ENCODE measurements around the gene NUTM2E.
"Not testable (repeated sequence)": the region's sequence is repeated elsewhere in the genome, so short reads cannot be mapped to it uniquely, and the experiment has no call there.

NUTM2E gene, protein sequence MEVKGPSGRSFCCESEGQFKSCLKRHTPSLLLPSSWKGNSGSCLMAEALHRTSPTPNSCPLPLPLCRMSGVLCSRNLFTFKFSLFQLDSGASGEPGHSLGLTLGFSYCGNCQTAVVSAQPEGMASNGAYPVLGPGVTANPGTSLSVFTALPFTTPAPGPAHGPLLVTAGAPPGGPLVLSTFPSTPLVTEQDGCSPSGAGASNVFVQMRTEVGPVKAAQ (N-terminal part only)

GRCh38 chr10:79826496-79827215 is at the start of gene NUTM2E:
NUTM2E (plus strand) TSS chr10:79826739; CDS start chr10:79841741, 15,002 bp downstream.
- peak; percentile 63 for DNase-seq

DNA sequence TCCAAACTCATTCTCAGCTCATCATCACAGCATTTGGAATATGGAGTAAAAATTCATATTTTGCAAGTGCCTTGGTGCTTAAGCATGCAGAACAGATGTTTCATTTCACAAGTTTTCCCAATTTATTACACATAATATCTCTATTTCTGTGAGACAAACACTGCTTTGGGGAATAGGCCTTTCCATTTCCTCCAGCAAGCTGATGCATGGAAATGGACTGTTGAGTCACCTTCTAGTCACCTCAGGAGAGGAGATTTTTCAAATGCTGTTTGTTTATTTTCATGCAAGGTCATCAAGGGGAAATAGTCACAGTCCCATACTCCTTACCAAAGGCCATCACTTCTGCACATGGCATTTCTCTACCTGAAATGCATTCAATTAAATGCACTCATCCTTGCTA is 48.5 kb upstream of the NUTM2E start:
- DNase-seq, result not testable (repeated sequence)

- DNase-seq, result peak; percentile 43
Observed at GRCh38 chr10:79779310-79779938, 47.1 kb upstream of the NUTM2E start.

GRCh38 chr10:79779992-79780391 is 46.5 kb upstream of the NUTM2E start:
- not testable (repeated sequence) for DNase-seq

DNA sequence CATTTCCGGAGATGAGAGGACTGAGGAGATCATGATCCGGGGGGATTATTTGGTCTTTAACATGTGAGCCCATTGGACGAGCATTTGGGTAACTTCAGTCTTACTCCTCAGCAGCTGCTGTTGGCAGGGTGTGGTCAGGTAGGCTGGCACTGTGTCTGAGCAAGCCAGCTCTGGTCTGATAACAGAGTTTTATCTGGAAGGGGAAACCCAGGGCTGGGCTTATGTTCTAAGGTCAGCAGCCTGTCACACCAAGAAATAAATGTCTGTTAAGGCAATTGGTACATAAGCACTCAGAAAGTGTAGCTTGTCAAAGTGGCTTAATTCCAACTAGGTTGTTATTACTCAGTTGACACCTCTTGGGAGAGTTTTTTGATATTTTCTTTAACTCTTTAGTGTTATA is 45.0 kb upstream of the NUTM2E start:
- not testable (repeated sequence) for DNase-seq

DNA sequence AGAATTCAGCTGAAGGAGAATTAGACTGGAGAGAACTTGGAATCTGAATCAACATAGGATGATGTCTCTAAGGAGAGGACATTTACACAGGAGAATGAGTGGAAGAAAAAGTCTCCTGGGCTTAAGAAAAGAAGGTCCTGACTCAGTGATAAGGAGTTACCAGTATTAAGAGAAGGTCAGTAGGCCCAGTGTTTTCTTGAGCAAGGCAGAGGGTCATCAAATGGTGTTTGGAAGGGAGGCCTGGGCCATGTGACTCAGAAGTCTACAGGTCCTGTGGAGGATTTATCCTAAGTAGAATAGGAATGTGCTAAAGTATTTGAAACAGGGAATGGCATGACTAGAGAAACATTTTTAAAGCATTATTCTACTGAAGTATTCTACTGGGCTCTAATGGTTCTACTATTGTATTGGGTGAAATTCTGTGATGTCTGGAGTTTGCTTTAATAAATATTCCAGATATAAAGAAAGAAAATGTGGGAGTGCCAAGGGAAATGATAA is 39.0 kb upstream of the NUTM2E start:
- DNase-seq, result not testable (repeated sequence)

- DNase-seq, result not testable (repeated sequence)
Observed at GRCh38 chr10:79789351-79789750, 37.2 kb upstream of the NUTM2E start.

- DNase-seq, result not testable (repeated sequence)
Observed at GRCh38 chr10:79791906-79792517, 34.5 kb upstream of the NUTM2E start.

GRCh38 chr10:79799337-79799736 is 27.2 kb upstream of the NUTM2E start:
- DNase-seq, result not testable (repeated sequence)

- DNase-seq, result not testable (repeated sequence)
Observed at GRCh38 chr10:79805857-79806256, 20.7 kb upstream of the NUTM2E start.

DNA sequence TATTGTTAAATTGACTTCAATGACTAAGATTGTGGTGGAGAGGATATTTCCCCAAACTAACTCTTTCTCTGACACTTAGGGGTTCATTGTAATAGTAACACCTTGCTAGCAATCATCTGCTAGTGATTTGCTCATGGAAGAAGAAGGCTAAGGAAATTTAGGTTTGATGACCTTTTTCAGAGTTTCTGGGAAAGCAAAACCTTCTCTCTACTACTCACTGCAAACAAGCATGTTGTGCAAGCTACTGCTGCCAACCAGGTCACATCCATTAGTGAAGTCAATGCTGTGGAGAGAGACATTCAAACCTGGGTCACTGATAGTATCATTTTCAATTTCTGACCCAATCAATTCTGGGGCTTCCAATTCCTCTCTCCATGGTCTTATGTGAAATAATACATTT is 14.6 kb upstream of the NUTM2E start:
- not testable (repeated sequence) for DNase-seq

DNA sequence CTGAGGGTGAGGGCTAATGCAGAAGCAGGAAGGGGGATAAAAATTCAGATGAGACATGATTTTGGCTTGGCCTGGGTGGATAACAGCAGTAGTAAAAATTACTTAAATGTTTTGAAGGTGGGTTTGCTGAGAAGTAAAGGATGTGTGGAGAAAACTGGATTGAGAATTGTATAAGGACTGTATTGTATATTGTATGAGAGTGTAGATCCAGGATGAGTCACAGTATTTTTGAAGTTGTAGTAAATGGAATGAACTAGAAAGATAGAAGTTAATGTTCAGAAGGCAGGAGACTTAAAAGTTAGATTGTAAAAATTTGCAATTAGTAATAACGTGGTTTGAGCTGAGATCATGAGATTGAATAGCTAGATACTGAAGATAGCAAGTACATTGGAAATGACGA is 10.2 kb upstream of the NUTM2E start:
- not testable (repeated sequence) for DNase-seq

- not testable (repeated sequence) for DNase-seq
Observed at GRCh38 chr10:79823387-79823786, 3.2 kb upstream of the NUTM2E start.

DNA sequence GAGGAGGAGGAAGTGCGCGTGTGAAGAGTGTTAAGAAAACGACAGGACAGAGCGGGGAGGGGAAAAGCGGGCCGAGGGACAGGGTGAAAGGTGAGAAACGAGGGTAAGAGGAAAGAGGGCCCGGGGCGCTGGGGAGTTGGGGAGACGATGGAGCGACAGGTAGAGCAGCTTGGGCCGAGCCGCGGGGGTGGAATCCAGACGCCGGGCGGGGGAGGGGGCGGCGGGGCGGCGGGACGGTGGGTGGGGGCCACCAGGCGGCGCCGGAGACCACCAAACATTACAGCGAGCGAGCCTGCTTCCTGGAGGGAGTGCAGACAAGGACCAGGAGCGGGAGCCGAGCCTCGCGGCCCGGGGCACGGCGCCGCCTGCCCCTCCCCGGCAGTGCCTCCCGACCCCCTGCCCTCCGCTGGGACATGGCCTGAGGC is 940 bp upstream of the NUTM2E start:
- not testable (repeated sequence) for DNase-seq

DNA sequence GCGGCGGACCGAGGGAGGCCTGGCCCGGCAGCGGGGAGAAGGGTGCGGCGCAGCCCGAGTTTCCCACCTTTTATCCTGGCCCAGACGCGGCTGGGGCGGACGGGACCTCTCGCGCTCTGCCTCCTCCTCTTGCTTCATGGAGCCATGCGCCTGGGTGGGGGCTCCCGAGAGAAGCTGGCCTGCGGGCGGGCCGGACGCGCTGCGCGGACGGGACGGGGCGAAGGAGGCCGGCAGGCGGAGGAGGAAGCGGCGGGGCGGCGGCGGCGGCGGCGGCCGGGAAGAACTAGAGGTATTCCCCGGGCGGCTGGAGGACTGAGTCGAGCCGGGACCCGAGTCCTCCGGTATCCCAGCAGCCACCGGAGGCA is 426 bp upstream of the NUTM2E start:
- not testable (repeated sequence) for DNase-seq

DNA sequence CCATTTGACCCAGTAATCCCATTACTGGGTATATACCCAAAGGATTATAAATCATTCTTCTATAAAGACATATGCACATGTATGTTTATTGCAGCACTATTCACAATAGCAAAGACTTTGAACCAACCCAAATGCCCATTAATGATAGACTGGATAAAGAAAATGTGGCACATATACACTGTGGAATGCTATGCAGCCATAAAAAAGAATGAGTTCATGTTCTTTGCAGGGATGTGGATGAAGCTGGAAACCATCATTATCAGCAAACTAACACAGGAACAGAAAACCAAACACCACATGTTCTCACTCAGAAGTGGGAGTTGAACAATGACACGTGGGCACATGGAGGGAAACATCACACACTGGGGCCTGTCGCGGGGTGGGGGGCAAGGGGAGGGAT is 7.3 kb downstream of the NUTM2E start:
- DNase-seq, result not testable (repeated sequence)

DNA sequence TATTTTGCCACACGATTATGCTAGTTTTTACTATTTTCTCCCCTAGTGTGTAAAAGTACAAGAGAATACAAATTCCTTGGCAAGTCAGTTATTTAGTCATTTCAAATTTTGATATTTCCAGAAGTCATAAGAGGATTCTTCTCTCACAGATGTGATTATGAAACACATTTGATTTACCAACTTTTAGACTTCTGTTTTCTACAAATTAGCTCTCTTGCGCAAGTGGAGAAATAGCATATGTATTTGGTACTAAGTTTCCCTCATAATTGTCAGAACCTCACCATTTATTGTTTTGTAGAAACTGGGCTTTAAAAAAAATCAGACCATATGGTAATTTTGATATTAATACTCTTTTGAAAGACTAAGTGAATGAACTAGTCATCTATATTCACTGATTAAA is 9.4 kb downstream of the NUTM2E start:
- not testable (repeated sequence) for DNase-seq

DNA sequence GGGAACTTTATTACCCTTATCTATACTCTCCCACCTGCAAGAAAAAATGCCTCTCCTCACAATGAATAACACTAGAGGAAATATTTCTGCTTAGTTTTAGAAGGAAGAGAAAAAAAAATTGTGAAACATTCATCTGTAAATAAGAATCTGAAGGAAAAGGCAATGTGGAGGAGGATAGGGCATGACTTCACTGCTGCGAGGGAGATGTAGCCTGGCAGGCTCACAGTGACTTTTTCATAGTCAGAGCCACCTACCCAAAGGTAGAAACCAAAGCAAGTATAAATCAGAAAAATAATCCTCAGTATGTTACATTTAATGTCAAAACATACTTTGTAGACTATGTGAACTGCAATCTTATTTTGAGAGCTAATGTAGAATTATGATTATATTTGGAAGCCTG is 10.4 kb downstream of the NUTM2E start:
- not testable (repeated sequence) for DNase-seq

DNA sequence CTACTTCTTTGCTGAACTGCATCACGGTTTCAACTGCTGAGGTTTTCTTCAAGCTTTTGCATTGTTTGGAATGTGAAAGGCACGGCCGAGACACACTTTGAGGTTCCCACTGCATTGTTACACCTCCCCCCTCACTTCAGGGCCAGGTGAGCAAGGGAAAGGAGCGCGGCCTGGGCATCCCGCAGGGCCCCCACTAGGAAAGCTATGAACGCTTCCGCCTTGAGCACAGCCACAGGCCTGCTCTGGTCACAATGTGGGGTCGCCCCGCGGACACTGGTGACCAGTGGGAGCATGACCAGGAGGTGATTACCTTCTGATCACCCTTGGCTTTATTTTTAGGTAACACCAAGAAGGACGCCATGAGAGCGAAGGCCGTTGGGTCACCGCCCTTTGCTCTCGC is 11.9 kb downstream of the NUTM2E start:
- not testable (repeated sequence) for DNase-seq

GRCh38 chr10:79853191-79853854 is 26.8 kb downstream of the NUTM2E start:
- DNase-seq, result not testable (repeated sequence)

DNA sequence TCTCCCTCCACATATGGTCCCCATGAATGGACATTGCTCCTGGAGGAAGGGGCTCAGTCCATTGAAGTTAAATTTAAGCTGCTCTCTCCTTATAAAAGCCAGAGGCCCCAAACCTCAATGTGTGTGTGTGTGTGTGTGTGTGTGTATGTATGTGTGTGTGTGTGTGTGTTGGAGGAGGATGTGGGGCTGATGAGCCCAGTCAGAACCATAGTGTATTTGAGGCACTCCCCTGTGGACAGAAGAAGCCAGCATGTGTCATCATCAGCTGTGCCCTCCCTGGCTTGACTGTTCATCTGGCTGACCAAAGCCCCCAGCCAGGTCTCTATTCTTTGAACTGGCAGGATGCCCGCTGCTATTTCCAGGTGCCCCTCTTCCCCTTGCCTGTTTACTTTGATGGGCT is 35.7 kb downstream of the NUTM2E start:
- not testable (repeated sequence) for DNase-seq

DNA sequence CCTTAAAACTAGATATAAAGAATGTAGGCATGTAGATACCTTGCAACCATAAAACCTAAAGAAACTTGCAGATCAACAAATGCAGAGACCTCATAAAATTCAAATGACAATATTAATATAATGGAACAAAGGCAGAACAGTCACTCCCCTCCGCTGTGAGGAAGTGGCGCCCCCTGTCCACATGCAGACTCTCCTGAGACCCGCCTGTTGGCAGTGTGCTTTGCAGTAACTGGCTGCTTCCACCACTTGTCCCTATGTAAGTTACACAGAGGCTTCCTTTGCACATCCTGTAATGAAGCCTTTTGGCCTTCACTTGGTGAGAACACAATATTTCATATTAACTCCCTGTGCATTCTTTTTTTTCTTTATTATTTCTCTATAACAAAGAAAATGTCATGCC is 36.3 kb downstream of the NUTM2E start:
- not testable (repeated sequence) for DNase-seq

Measured in stimulated activated CD4-positive, alpha-beta T cell treated with anti-CD3 and anti-CD28 coated beads, Interleukin-12 subunit alpha, Interleukin-12 subunit beta, amount 100 ng/mL, for 4 hours (primary cell).